Sigmoid colon (tissue), 4 donors: ENCODE results near the gene TNFSF4.

Experiments used
- CTCF ChIP-seq, 4 experiments: fragments of 450-650 bp in 3 of 4; fragments of 200-600 bp in 1 of 4; IDR thresholded peaks; one replicate each; pipeline ENCODE4 v1.5.1; 2016 to 2019; ENCODE audit warnings: antibody characterized with exemption in 4 of 4, mild to moderate bottlenecking in 3 of 4, moderate library complexity in 2 of 4
- EP300 ChIP-seq, 4 donors: sonication (generic); formaldehyde crosslinking; IDR thresholded peaks; one replicate each; pipeline ENCODE4 v1.6.1; 2017; ENCODE audit warnings: antibody characterized with exemption in 4 of 4
- POLR2A ChIP-seq, 2 donors: fragments of 450-650 bp; IDR thresholded peaks; one replicate each; pipeline ENCODE4 v1.6.1; 2016; ENCODE audit warnings: antibody characterized with exemption in 2 of 2, mild to moderate bottlenecking in 2 of 2, moderate library complexity in 2 of 2
- POLR2AphosphoS5 ChIP-seq, 4 donors: sonication (generic); formaldehyde crosslinking; IDR thresholded peaks; one replicate each; pipeline ENCODE4 v1.6.1; 2017; ENCODE audit warnings: antibody characterized with exemption in 4 of 4

- TF ChIP-seq CTCF (IDR thresholded peaks at IDR 0.05) = peak; percentile 17 to 58 (median 46)
- TF ChIP-seq POLR2A (IDR thresholded peaks at IDR 0.05) = no peak
- TF ChIP-seq POLR2AphosphoS5 (IDR thresholded peaks at IDR 0.05) = no peak
- no peak for TF ChIP-seq EP300 (IDR thresholded peaks at IDR 0.05)
These were observed 4.5 kb downstream of the TNFSF4 start for GRCh38 chr1:173202424-173203145.
